ENCODE results near the gene LGSN.
"Not testable (repeated sequence)": the region's sequence is repeated elsewhere in the genome, so short reads cannot be mapped to it uniquely, and the experiment has no call there.

The LGSN gene

DNA sequence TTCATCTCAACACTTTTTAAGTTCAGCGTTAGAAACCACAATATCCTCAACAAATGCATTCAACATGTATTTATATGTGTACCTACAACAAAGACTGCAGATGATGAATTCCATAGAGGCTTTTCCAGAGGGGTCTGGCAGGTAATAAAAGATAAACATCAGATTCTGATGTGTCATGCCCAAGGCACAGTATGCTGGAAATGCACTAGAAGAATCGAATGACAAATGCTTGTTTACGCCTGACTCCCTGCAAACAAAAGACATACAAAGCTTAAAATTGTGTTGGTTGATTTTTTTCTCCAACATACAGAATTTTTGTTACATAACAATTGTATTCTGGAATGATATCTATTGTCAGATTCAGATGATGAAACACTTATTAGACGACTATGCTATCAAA, at the start of gene LGSN:
TSS of gene LGSN (minus strand) at position 45 of the 400 bp plus-strand sequence. CDS start at position 5, 40 bp downstream.
- DNase-seq = no peak

GRCh38 chr6:63368347-63368746, 48.6 kb upstream of the LGSN start:
- no peak for DNase-seq

GRCh38 chr6:63362500-63363120, 42.8 kb upstream of the LGSN start:
- DNase-seq = not testable (repeated sequence)

DNA sequence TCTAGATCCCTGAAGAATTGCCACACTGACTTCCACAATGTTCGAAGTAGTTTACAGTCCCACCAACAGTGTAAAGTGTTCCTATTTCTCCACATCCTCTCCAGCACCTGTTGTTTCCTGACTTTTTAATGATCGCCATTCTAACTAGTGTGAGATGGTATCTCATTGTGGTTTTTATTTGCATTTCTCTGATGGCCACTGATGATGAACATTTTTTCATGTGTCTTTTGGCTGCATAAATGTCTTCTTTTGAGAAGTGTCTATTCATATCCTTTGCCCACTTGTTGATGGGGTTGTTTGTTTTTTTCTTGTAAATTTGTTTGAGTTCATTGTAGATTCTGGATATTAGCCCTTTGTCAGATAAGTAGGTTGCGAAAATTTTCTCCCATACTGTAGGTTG, 37.6 kb upstream of the LGSN start:
- not testable (repeated sequence) for DNase-seq

DNA sequence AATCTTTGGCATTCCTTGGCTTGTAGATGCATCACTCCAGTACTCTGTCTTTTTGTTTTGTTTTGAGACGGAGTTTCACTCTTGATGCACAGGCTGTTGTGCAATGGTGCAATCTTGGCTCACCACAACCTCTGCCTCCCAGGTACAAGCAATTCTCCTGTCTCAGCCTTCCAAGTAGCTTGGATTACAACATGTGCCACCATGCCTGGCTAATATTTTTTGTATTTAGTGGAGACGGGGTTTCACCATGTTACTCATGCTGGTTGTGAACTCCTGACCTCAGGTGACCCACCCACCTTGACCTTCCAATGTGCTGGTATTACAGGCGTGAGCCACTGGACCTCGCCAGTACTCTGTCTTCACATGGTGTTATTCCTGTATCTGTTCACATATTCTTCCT, 35.8 kb upstream of the LGSN start:
- DNase-seq = no peak

DNA sequence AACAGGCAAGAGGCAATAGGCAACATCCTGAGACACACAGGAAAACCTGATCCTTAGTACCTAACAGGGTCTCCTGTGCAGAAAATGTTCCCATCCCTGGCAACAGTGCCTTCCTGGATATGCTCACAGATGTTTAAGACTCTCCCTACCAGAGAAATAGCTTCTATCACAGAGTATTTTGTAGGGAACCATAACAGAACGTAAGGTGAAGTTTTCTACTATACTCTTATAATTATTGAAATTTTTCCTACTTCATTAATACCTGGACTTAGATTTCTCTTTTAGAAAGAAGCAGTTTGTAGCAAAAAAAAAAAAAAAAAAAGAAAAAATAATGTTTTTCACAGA, 33.5 kb upstream of the LGSN start:
- no peak for DNase-seq

GRCh38 chr6:63352544-63353285, 32.9 kb upstream of the LGSN start:
- peak; percentile 15 for DNase-seq

GRCh38 chr6:63352069-63352543, 32.3 kb upstream of the LGSN start:
- peak; percentile 2 for DNase-seq

GRCh38 chr6:63349401-63349800, 29.6 kb upstream of the LGSN start:
- DNase-seq = no peak

DNA sequence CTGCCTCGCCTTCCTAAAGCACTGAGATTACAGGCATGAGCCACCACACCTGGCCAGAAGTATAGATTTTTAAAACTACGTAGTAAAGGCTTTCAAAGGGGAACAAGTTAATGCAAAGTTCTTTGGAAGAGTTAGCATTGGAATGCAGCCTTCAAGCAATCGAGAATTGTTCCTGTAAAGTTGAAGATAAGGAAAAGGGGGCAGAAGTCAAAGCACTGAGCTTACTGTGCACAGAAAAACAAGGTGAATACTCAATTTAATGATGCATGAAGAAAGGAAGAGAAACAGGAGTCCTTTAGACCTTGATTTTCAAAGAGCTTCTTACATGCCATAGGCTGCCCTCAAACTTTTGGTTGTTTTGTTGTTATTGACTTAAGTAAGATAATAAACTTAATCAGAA, 29.1 kb upstream of the LGSN start:
- DNase-seq = no peak

DNA sequence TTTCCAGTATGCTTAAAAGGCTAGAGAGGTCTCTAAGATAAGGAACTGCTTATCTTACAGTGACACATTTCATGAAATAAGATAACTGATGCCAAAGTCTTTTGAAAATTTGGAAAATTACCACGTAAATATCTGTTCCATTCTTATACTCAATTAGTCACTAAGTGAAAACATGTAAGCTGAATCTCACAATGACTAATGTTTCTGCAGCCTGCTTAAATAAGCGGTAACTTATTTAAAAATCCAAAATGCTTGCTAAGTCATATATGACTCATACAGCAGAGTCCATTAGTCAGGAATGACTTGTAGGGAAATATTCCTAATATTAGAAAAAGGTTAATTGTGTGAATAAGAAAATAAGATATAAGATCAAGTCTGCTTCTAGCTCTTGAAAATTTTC, 27.8 kb upstream of the LGSN start:
- no peak for DNase-seq

GRCh38 chr6:63346217-63346835, 26.5 kb upstream of the LGSN start:
- no peak for DNase-seq

DNA sequence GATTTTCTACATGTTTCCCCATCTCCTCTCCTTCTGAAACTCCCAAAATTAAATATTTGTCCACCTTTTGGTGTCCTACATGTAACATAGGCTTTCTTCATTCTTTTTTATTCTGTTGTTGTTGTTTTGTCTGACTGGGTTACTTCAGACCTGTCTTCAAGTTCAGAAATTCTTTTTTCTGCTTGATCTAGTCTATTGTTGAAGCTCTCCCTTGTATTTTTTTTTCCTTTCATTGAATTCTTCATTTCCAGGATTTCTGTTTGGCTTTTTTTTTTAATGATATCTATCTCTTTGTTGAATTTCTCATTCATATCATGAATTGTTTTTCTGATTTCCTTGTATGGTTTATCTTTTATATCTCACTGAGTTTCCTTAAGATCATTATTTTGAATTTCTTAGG, 20.6 kb upstream of the LGSN start:
- DNase-seq = no peak

DNA sequence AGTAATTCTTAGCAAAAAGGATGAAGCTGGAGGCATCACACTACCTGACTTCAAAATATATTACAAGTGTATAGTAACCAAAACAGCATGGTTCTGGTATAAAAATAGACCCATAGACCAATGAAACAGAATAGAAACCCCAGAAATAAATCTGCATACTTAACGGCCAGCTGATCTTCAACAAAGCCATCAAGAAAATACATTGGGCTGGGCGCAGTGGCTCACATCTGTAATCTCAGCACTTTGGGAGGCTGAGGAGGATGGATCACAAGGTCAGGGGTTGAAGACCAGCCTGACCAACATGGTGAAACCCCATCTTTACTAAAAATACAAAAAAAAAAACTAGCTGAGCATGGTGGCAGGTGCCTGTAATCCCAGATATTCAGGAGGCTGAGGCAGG, 14.9 kb upstream of the LGSN start:
- not testable (repeated sequence) for DNase-seq

DNA sequence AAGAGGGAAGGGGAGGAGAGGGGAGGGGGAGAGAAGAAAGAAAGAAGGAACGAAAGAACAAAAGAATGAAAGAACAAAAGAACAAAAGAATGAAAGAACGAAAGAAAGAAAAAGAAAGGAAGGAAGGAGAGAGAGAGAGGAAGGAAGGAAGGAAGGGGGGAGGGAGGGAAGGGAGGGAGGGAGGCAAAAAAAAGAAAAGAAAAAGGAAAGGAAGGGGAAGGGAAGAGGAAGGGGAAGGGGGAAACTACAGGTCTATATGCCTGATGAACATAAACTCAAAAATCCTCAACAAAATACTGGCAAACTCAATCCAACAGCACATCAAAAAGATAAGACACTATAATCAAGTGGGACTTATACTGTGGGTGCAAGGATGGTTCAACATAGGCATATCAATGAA, 13.7 kb upstream of the LGSN start:
- no peak for DNase-seq

DNA sequence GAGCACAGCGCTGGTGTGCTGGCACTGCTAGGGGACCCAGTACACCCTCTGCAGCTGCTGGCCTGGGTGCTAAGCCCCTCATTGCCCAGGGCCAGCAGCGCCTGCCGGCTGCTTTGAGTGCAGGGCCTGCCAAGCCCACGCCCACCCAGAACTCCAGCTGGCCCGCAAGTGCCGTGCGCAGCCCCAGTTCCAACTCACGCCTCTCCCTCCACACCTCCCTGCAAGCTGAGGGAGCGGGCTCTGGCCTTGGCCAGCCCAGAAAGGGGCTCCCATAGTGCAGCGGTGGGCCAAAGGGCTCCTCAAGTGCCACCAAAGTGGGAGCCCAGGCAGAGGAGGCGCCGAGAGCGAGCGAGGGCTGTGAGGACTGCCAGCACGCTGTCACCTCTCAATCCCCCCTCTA, 6.8 kb upstream of the LGSN start:
- not testable (repeated sequence) for DNase-seq

GRCh38 chr6:63322981-63323380, 3.2 kb upstream of the LGSN start:
- DNase-seq = no peak

DNA sequence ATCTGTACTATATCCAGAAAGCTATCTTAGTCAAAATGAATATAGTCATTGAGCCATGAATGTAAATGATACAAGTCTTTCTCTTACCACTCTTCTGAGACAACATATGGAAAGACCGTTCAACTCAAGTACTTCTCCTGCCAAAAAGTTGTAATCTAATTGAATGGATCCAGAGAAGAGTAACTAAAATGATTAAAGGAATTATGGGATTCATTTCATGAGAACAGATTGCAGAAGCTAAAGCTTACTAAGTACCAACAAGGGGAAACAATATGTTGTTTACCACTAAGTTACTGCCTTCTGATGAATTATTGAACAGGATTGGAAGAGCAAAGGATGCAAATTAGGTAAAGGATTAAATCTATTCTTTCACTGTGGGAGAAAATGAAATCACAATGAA, 2.0 kb upstream of the LGSN start:
- no peak for DNase-seq

DNA sequence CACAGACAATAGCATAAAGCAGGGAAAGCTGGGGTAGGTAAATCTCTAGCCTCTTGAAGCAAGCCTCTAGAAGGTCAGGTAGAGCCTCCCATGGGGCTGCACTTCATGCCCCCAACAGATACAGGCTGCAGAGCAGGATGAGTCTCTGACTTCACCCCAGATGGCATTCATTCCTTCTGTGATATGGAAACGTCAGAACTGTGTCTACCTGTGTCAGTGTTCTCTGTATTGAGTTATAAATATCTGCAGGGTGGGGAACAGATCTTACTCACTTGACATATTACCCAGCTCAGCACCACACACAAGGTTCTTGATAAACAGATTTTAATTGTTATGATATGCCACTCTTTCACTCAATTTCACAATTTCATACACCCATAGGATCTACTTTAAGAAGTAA, 2.1 kb downstream of the LGSN start:
- DNase-seq = no peak

DNA sequence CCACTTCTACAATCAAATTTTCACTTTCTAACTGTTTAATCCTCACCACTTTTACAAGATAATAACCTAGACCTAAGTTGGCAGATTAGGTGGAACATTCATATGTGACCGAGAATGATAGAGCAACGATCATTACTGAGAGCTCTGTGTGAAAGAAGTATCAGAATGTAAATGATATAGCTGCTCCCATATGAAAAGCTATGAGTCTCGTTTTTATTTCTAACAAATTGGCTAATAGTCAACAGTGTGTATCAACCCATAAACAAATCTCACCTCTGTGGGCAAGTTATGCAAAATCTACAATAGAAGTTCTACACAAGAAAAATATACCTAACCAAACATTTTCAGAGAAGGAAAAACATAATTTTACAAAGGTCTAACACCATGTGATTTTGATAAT, 3.7 kb downstream of the LGSN start:
- no peak for DNase-seq

DNA sequence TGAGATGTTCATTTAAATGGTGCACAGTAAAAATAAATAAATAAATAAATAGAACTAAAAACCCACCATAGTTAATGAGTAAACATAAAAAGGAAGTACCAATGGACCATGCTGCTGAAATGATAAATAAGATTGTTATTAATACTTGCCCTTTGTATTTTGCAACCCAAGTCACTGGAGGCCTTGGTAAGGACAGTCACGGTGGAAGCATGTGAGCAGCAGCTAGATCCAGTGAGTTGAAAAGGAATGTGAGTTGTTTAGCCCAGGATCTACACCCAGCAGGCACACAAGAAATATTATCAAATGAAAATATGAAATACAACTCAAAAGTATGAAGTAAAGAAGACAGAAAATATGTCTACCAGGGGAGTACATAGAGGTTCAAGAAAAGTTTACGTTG, 6.7 kb downstream of the LGSN start:
- DNase-seq = no peak

- DNase-seq = no peak
Observed at GRCh38 chr6:63307581-63308246, 12.1 kb downstream of the LGSN start.

GRCh38 chr6:63306420-63306819, 13.4 kb downstream of the LGSN start:
- no peak for DNase-seq

DNA sequence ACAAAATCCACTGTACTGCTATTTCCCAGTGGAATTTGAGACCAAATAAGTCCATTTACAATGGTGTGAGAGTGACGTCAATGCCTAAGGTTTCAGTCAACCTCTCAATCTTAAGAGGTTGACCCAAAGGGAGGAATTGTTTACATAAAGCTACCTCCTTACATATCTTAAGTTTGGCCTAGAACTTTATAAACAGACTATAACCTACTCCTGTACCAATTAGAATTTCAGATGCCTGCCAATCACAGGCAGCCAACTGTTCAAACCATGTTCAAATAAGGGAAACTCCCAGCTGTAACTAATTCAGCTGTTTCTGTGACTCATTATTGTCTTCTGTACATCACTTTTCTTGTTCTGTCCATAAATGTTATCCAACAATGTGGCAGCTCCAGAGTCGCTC, 14.5 kb downstream of the LGSN start:
- DNase-seq = no peak
